HepG2 (cell line): Measurements from ENCODE around the gene CSNK2A1. TPM values are rescaled to one million over a fixed set of nuclear protein-coding genes. Genes with fewer than 3 reads are reported as not detected.

Experiments
- ADNP ChIP-seq: sonication (generic); formaldehyde crosslinking; IDR thresholded peaks from 2 replicates; pipeline ENCODE4 v1.4.0; 2020; ENCODE audit warnings: missing genetic modification reagents
- DMAP1 ChIP-seq: IDR thresholded peaks from 2 replicates; pipeline ENCODE4 v1.6.1; 2016
- DNMT3B ChIP-seq: conservative IDR thresholded peaks from 2 replicates; pipeline ENCODE4 v1.6.1; 2016; ENCODE audit warnings: missing biosample characterization, control low read depth
- IRX3 ChIP-seq: sonication (generic); formaldehyde crosslinking; IDR thresholded peaks from 2 replicates; pipeline ENCODE4 v1.8.1; 2023; ENCODE audit warnings: mild to moderate bottlenecking, low read depth, missing genetic modification reagents, borderline replicate concordance
- LCORL ChIP-seq, 2 experiments: fragments of 450-650 bp in 1 of 2; sonication (generic) in 1 of 2; formaldehyde crosslinking in 1 of 2; IDR thresholded peaks; 2 replicates each; pipeline versions ENCODE4 v1.5.0 to v1.6.1; 2017 to 2020; ENCODE audit warnings: antibody characterized with exemption in 1 of 2, missing genetic modification reagents in 1 of 2
- MYNN ChIP-seq: sonication (generic); formaldehyde crosslinking; IDR thresholded peaks from 2 replicates; pipeline ENCODE4 v1.4.0; 2020; ENCODE audit warnings: mild to moderate bottlenecking, low read depth, missing genetic modification reagents
- NR2F2 ChIP-seq: IDR thresholded peaks from 2 replicates; pipeline ENCODE4 v1.6.1; 2012; ENCODE audit warnings: low read depth, inconsistent platforms, borderline replicate concordance
- SMAD3 ChIP-seq: sonication (generic); formaldehyde crosslinking; IDR thresholded peaks from 2 replicates; pipeline ENCODE4 v1.4.0; 2020; ENCODE audit warnings: missing genetic modification reagents
- TBX3 ChIP-seq: fragments of 450-650 bp; IDR thresholded peaks from 2 replicates; pipeline ENCODE4 v1.6.1; 2017; ENCODE audit warnings: antibody characterized with exemption, mild to moderate bottlenecking, inconsistent platforms, borderline replicate concordance
- ZFY ChIP-seq: sonication (generic); formaldehyde crosslinking; IDR thresholded peaks from 2 replicates; pipeline ENCODE4 v1.4.0; 2020; ENCODE audit warnings: missing genetic modification reagents
- ZNF605 ChIP-seq: sonication (generic); formaldehyde crosslinking; IDR thresholded peaks from 2 replicates; pipeline ENCODE4 v1.8.0; 2022; ENCODE audit warnings: mild to moderate bottlenecking, missing genetic modification reagents
- ZNF784 ChIP-seq: sonication (generic); formaldehyde crosslinking; IDR thresholded peaks from 2 replicates; pipeline ENCODE4 v1.5.1; 2020; ENCODE audit warnings: missing genetic modification reagents, mild to moderate bottlenecking, borderline replicate concordance
- ZNF850 ChIP-seq: sonication (generic); formaldehyde crosslinking; conservative IDR thresholded peaks from 2 replicates; pipeline ENCODE4 v1.9.0; 2021; ENCODE audit warnings: mild to moderate bottlenecking, missing genetic modification reagents
- polyA plus RNA-seq, 8 experiments: library from polyadenylated mRNA; depleted of rRNA in 3 of 8; stranded (reverse) in 7 of 8; unstranded in 1 of 8; fragments of >200 nt; fragmentation: Illumina TruSeq in 4 of 8; extraction: Trizol in 4 of 8; gene quantifications; 2 replicates each; pipeline versions ENCODE4 v1.2.1 to v1.2.3, GENCODE V29; 2011 to 2016; ENCODE audit warnings: low read depth in 4 of 8, missing spikeins in 1 of 8, mixed read lengths in 1 of 8; ENCODE audit not compliant: insufficient read depth in 1 of 8
- total RNA-seq, 5 experiments: library from RNA; depleted of rRNA; stranded (reverse); fragments of >200 nt; fragmentation: Illumina TruSeq; extraction: Trizol; gene quantifications; 2 replicates each; pipeline ENCODE4 v1.2.3, GENCODE V29; 2016; ENCODE audit warnings: low read depth in 1 of 5
- TF ChIP-seq, protein P1 (sequence below): IDR thresholded peaks from 2 replicates; pipeline ENCODE4 v1.6.1; 2016; ENCODE audit warnings: low read depth, missing genetic modification reagents, missing compliant biosample characterization
- TF ChIP-seq, protein P2 (sequence below): sonication (generic); formaldehyde crosslinking; IDR thresholded peaks from 2 replicates; pipeline ENCODE4 v1.4.0; 2020; ENCODE audit warnings: mild to moderate bottlenecking, missing genetic modification reagents

CSNK2A1 gene
- total and polyA plus RNA-seq, 2 of the 13 experiments (the other 11 are each of a cell fraction or from before 2014, with no cell fraction given) = 153 to 231 TPM

DNA sequence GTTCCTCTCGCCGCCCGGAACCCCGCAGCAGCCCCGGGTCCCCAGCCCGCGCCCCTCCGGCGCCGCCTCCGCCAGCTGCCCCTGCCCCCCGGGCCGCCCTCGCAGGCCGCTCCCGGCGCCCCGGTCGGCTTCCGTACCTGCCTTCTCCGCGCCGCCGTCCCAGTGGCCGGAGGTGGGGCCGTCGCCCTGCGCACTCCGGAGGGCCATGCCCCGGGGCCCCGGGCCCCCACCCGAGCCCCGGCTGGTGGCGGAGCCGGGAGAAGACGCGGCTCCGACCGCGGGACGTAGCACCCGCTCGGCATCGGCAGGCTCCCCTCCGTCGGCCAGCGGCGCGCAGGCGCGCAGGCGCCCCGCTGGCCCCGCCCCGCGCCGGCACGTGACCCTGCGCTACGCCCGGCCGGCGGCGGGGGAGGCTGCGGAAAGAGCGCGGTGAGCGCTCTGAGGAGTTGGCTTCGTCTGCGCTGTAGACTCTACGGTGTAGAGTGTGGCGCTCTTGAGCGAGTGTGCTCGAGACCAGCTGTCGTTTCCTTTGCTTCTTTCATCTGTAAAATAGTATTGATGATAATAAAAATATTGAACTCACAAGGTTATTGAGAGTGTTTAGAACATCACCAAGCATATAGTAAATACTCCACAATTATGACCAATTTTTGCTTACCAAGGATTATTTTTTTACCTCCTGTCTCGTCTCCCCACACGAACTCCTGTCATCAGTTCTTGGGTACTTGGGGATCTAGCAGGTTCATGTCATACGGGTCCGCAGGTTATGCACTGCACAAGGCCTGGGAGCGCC is 81.2 kb downstream of the CSNK2A1 start, which contains the start of gene TBC1D20 (continued):
- TF ChIP-seq, protein P1, sequence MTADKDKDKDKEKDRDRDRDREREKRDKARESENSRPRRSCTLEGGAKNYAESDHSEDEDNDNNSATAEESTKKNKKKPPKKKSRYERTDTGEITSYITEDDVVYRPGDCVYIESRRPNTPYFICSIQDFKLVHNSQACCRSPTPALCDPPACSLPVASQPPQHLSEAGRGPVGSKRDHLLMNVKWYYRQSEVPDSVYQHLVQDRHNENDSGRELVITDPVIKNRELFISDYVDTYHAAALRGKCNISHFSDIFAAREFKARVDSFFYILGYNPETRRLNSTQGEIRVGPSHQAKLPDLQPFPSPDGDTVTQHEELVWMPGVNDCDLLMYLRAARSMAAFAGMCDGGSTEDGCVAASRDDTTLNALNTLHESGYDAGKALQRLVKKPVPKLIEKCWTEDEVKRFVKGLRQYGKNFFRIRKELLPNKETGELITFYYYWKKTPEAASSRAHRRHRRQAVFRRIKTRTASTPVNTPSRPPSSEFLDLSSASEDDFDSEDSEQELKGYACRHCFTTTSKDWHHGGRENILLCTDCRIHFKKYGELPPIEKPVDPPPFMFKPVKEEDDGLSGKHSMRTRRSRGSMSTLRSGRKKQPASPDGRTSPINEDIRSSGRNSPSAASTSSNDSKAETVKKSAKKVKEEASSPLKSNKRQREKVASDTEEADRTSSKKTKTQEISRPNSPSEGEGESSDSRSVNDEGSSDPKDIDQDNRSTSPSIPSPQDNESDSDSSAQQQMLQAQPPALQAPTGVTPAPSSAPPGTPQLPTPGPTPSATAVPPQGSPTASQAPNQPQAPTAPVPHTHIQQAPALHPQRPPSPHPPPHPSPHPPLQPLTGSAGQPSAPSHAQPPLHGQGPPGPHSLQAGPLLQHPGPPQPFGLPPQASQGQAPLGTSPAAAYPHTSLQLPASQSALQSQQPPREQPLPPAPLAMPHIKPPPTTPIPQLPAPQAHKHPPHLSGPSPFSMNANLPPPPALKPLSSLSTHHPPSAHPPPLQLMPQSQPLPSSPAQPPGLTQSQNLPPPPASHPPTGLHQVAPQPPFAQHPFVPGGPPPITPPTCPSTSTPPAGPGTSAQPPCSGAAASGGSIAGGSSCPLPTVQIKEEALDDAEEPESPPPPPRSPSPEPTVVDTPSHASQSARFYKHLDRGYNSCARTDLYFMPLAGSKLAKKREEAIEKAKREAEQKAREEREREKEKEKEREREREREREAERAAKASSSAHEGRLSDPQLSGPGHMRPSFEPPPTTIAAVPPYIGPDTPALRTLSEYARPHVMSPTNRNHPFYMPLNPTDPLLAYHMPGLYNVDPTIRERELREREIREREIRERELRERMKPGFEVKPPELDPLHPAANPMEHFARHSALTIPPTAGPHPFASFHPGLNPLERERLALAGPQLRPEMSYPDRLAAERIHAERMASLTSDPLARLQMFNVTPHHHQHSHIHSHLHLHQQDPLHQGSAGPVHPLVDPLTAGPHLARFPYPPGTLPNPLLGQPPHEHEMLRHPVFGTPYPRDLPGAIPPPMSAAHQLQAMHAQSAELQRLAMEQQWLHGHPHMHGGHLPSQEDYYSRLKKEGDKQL (CRISPR knock-in tag) = no peak
- peak; percentile 73; the same call in 1 of the 2 replicates for TF ChIP-seq ZNF605 (CRISPR knock-in tag)
- TF ChIP-seq ZFY (CRISPR knock-in tag) = peak; percentile 89
- TF ChIP-seq ADNP (CRISPR knock-in tag) = no peak; the same call in 1 of the 2 replicates
- TF ChIP-seq, protein P2, sequence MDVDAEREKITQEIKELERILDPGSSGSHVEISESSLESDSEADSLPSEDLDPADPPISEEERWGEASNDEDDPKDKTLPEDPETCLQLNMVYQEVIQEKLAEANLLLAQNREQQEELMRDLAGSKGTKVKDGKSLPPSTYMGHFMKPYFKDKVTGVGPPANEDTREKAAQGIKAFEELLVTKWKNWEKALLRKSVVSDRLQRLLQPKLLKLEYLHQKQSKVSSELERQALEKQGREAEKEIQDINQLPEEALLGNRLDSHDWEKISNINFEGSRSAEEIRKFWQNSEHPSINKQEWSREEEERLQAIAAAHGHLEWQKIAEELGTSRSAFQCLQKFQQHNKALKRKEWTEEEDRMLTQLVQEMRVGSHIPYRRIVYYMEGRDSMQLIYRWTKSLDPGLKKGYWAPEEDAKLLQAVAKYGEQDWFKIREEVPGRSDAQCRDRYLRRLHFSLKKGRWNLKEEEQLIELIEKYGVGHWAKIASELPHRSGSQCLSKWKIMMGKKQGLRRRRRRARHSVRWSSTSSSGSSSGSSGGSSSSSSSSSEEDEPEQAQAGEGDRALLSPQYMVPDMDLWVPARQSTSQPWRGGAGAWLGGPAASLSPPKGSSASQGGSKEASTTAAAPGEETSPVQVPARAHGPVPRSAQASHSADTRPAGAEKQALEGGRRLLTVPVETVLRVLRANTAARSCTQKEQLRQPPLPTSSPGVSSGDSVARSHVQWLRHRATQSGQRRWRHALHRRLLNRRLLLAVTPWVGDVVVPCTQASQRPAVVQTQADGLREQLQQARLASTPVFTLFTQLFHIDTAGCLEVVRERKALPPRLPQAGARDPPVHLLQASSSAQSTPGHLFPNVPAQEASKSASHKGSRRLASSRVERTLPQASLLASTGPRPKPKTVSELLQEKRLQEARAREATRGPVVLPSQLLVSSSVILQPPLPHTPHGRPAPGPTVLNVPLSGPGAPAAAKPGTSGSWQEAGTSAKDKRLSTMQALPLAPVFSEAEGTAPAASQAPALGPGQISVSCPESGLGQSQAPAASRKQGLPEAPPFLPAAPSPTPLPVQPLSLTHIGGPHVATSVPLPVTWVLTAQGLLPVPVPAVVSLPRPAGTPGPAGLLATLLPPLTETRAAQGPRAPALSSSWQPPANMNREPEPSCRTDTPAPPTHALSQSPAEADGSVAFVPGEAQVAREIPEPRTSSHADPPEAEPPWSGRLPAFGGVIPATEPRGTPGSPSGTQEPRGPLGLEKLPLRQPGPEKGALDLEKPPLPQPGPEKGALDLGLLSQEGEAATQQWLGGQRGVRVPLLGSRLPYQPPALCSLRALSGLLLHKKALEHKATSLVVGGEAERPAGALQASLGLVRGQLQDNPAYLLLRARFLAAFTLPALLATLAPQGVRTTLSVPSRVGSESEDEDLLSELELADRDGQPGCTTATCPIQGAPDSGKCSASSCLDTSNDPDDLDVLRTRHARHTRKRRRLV (CRISPR knock-in tag) = no peak
- no peak for TF ChIP-seq NR2F2
- TF ChIP-seq DMAP1 (CRISPR knock-in tag) = no peak
- no peak for TF ChIP-seq TBX3
- no peak for TF ChIP-seq MYNN (CRISPR knock-in tag)
- TF ChIP-seq ZNF850 = no peak
- TF ChIP-seq ZNF784 = no peak; the same call in 1 of the 2 replicates
- TF ChIP-seq SMAD3 (CRISPR knock-in tag) = peak; percentile 82
- TF ChIP-seq IRX3 = peak; percentile 69; the same call in 1 of the 2 replicates
- TF ChIP-seq DNMT3B (CRISPR knock-in tag) = no peak
- TF ChIP-seq LCORL (IDR thresholded peaks at IDR 0.05) = no peak
- TF ChIP-seq LCORL (CRISPR knock-in tag; IDR thresholded peaks at IDR 0.05) = no peak
